HL-60/S4 treated with phorbol 12-myristate 13-acetate at 8.2 ng/mL for 4 days and 3 days (cell line): ENCODE results near the gene RIIAD1.
"Not testable (repeated sequence)": the region's sequence is repeated elsewhere in the genome, so short reads cannot be mapped to it uniquely, and the experiment has no call there.

ENCODE experiments used
- in situ Hi-C: fragments of 300-500 bp; cut with MboI; formaldehyde crosslinking; loops from 2 replicates; pipeline ENCODE4 v1.15.0; 2022; ENCODE audit warnings: low sequenced_read_pairs

Gene RIIAD1, protein sequence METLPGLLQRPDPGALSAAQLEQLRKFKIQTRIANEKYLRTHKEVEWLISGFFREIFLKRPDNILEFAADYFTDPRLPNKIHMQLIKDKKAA

DNA sequence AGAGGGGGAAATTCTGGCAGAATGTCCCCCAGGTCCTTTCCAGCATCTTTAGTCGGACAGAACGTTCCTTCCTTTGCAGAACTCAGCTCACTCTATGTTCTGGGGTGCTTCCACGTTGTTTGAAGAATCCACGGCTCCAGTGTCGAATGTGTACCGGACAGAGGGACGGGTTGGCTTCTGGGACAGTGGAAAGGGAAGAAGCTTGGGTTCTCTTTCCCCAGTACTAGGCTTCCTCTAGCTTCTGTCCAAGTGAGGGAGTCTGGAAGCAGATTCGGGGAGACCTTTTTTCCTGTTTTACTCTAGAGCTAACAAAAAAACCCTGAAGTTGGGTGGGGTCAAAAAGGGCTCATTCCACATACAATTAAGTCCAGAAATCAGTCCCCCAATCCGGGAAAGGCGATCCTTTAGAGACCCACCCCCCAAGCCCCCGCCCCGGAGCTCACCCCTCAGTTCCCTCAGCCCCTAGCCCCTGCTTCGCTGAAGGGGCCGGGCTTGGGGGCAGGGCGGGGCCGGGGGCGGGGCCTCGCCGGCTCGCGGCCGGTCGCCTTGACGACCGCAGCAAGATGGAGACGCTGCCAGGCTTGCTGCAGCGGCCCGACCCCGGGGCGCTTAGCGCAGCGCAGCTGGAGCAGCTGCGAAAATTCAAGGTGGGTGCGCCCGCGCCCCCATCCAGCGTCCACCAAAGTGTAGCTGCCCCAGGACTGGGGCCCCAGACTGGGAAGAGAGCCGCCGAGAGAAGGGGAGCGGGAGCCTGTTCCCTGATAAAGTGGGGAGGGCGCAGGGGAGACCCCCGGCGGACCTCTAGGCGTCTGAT lies at the start of gene RIIAD1:
Gene RIIAD1 (plus strand): TSS at position 549 of the 814 bp plus-strand sequence. CDS start 15 bp downstream, at position 564.
- in situ Hi-C loops, result no loop called here

DNA sequence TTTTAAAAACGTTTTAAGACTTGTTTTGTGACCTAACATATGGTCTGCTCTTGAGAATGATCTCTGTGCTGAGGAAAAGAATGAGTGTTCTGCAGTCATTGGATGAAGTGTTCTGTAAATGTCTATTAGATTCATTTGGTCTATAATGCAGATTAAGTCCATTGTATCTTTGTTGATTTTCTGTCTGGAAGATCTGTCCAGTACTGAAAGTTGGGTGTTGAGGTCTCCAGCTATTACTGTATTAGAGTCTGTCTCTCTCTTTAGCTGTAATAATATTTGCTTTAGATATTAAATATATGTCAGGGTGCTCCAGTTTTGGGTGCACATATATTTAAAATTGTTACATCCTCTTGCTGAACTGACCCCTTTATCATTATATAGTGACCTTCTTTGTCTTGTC lies 47.9 kb upstream of the RIIAD1 start:
- in situ Hi-C loops, result no loop called here

DNA sequence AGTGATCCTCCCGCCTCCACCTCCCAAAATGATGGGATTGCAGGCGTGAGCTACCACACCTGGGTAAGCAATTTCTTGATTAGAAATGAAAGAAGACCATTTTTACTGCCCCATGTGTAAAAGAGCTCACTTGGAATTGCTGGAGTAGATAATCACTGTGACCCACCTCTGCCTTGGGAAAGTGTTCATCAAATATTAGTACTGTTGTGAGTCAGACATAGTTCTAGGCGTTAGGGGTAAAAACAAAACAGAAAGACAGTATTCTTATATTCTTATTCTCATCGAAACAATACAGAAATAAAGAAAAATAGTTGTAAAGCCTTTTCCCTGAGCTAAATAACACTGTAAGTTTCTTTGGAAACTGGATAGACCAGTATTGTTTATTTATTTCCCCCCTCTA lies 40.9 kb upstream of the RIIAD1 start:
- in situ Hi-C loops, result no loop called here

DNA sequence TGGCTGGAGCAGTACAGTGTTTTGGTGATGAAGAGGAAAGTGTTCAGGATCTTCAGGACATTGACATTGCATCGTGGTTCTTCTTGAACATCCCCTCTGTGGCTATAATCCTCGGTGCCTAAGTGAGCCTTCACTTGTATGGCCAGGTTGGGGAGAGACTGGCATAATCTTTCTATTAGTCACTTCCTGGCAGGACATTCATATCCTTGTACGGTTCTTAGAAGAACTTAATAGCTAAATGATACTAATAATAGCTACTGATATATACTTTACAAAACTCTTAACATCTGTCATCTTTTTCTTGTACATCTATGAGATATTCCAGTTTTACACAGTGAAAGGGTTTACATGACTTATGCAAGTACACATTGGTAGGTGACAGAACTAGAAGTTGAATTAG lies 40.5 kb upstream of the RIIAD1 start:
- in situ Hi-C loops, result no loop called here

DNA sequence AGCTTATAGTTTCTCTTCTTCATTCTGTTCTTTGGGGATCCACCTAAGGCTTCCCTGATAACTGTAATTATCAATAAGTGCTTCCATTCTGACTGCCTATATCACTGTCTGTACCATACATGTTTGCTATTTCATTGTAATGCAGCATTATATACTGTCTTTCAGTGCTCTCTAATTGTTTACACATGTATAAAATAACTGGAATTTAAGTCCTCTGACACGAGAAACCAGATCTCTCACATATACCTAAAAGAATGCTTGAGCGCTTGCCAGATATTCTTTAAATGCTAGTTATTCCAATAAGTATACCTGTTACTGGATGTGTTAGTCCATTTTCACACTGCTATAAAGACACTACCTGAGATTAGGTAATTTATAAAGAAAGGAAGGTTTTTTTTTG lies 39.4 kb upstream of the RIIAD1 start:
- in situ Hi-C loops, result no loop called here

DNA sequence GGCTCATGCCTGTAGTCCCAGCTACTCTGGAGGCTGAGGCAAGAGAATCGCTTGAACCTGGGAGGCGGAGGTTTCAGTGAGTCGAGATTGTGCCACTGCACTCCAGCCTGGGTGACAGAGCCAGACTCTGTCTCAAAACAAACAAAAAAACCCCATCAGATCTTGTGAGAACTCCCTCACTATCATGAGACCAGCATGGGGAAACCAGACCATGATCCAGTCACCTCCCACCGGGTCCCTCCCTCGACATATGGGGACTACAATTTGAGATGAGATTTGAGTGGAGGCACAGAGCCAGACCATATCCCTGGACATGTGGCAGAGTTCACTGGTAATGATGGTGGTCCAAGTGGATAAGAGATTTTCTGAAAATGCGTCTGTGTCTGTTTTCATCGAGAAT lies 38.4 kb upstream of the RIIAD1 start:
- in situ Hi-C loops, result not testable (repeated sequence)

DNA sequence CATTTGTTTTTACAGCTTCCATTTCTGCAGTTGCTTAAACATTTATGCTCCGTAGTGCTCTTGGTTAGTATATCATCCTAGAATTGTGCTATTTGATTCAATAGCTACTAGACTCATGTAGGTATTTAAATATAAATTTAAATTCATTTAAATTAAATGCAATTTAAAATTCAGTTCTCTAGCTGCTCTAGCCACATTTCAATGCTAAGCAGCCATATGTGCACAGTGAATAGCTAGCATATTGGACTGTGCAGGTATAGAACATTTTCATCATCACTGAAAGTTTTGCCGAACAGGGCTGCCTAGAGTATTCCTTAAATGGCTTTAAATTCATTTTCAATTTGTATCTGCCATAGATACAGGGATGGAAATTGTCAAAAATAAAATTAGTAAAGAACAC lies 37.2 kb upstream of the RIIAD1 start:
- in situ Hi-C loops, result no loop called here

DNA sequence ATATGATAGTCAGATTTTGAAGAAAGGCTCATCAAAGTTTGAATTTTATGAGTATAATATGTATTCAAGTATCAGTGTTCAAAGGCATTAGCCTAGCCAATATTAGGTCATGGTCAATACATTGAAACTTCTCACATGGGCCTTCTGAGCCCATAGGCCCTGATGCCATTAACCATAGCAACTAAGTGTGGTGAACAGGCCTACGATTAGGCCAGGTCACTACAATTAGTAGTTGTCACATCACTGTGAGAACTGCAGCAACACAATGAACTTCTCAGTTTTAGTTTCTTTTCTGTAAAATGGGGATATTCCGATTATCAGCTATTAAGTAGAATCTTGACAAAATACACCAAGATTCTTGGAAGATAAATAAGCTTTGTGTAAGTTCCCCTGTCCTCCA lies 34.8 kb upstream of the RIIAD1 start:
- in situ Hi-C loops, result no loop called here

DNA sequence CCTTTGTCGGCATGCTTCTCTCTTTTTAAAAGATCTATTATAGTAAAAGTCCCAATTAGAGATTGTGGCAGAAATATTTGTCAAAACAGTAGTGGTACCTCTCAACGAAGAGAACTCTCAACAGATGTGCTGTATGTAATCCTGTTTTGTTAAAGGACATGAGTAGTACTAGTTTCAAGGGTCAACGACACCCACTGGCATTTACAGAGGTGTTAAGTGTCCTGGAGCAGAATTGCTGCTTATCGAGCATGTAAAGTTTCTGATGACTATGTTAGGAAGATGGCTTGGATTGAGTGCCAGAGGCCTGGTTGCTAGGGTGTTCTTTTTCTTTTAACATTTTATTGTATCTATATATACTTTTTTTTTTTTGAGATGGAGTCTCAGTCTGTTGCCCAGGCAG lies 31.8 kb upstream of the RIIAD1 start:
- in situ Hi-C loops, result no loop called here

DNA sequence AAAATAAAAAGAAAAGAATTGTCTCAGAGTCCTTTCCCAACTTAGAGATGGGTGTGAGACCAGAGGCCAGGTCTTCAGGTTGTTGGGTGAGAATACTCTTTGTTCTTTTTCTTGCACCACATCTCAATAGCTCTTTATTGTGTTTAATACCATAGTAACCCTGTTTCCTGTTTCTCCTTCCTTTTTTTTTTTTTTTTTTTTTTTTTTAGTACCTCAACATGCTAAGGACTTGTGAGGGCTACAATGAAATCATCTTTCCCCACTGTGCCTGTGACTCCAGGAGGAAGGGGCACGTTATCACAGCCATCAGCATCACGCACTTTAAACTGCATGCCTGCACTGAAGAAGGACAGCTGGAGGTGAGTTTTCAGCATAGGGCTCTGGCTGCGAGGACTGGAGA lies 29.1 kb upstream of the RIIAD1 start:
- in situ Hi-C loops, result no loop called here

DNA sequence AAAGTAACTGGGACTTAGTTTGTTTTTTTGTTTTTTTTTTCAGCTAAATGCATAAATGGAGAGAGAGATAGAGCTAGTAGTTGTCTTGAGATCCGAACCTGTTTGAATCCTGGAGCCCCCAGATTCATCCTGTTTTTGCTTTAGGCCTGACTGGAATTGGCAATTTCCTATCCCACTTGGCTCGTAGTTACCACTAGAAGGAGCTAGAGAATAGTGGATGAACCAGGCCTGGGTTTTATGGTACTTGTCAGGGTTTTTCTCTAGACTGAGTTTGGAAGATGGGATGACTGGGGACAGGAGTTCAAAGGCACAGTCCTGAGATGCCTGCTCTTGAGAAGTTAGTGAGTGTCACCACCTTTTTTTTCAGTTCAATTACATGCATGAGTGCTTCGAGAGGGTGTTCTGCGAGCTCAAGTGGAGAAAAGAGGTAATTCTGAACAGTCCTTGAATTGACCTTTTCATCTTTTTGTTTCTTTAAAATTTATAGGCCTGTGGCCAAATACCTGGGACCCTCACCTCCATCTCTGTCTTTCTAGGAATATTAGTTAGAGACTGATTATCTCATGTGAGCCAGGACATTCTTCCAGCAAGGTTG lies 28.2 kb upstream of the RIIAD1 start:
- in situ Hi-C loops, result no loop called here

DNA sequence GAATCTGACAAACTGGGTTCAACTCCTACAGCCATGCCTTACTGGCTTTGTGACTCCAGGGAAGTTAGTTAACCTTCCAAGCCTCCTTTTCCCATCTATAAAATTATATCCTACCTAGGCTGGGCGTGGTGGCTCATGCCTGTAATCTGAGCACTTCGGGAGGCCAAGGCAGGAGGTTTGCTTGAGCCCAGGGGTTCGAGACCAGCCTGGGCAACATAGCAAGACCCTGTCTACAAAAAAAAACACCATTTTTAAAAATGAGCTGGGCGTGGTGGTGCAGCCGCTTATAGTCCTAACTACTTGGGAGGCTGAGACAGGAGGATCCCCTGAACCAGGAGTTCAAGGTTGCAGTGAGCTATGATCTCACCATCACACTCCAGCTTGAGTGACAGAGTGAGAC lies 19.8 kb upstream of the RIIAD1 start:
- in situ Hi-C loops, result no loop called here

DNA sequence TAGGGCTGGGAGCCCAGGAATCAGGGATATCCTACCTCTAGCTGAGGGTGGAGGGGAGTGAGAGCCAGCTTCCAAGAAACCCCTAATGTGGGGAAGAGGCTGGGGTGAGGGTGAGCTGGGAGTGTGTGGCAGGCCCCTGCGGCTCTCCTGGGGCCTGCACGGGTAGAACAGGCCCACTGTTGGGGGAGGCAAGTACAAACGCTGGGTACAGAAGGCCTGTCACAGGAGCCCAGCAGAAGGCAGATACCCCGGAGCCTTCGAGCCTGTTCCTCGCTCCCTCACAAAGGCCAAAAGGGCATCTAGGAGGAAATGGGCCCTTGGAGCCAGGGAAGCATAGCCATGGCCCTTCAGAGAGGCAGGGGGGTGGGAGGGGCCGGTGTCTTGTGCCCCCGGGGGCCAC lies 18.4 kb upstream of the RIIAD1 start:
- in situ Hi-C loops, result no loop called here

DNA sequence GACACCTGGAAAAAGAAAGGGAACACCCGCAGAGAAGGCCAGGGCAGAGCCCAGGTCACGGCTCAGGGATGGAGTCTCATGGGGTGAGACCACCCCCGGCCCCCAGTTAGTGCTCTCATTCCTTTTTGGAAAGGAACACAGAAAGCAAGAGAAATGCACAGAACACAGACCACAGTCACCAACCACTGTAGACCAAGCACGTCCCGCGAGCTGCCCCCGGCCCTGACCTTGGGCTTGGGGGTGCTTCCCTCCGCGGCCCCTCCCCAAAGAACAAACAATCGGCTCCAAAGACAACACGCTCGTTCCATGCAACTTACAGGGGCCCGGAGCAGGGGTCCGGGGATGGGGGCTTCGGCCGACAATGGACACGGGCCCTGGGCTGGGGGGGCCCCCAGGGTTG lies 17.5 kb upstream of the RIIAD1 start:
- in situ Hi-C loops, result no loop called here

DNA sequence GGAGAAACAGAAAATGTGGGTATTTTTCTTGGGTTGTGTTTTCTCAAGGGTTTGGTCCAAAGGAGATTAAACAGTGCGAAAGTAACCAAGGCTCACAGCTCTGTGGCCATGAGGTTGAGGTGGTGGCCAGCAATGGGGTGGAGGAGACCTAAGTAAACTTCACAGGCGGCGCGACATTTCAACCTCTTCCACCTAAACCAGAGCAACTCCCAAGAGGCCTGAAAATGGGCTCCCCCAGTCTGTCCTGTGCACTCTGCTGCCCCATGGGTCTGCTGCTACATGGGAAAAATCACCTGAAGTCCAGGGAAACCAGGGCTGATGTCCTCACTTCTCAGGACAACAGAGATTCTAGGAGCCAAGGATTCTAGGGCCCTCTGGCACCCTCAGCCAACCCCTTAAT lies 17.1 kb upstream of the RIIAD1 start:
- in situ Hi-C loops, result no loop called here

DNA sequence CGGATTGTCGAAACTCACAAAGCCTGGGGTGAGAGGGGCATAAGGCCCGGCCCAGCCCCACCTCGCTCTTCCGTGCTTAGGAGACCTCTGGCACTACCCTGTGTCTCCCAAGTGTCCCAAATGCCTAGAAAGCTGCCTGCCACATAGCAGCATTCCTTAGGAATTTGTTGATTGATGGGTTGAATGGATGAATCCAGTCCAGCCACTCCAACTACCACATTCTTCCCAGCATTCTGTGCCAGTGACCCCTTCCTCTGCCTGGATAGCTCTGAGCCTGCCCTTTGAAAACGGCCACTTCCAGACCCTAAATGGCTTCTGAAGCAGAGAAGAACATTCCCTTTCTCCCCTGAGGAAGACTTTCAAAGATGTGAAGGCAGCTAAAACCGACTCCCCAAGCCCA lies 16.2 kb upstream of the RIIAD1 start:
- in situ Hi-C loops, result no loop called here

DNA sequence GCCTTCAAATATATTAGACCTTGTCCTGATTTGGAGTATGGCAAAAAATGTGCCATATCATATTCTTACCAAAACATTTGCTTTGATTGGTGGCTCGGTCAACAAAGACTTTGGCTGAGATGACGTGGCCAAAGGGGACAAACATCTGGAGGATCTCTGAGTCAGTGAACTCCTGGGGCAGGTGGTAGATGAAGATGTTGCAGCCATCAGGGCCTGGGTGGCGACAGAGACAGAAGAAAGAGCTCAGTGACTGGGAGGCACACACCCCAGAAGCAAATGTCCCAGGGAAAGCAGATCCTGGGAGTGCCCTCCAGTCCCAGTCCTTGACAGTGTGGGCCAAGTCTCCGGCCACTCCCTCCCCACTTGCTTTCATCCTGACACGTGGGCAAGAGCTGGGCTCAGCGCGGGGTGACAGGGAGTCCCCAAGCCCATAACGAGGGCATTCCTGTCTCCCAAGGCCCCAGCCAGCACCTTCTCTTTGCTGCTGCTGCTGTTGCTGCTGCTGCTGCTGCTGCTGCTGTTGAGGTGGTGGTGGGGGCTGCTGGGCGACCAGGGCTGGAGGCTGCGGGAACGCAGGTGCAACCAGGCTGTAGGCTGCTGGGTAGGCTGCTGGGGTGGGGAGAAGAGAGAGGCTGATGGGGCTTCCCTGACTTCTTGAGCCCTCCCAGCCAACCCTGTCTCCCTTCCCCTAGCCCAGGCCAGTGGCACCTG lies 15.4 kb upstream of the RIIAD1 start:
- in situ Hi-C loops, result no loop called here

DNA sequence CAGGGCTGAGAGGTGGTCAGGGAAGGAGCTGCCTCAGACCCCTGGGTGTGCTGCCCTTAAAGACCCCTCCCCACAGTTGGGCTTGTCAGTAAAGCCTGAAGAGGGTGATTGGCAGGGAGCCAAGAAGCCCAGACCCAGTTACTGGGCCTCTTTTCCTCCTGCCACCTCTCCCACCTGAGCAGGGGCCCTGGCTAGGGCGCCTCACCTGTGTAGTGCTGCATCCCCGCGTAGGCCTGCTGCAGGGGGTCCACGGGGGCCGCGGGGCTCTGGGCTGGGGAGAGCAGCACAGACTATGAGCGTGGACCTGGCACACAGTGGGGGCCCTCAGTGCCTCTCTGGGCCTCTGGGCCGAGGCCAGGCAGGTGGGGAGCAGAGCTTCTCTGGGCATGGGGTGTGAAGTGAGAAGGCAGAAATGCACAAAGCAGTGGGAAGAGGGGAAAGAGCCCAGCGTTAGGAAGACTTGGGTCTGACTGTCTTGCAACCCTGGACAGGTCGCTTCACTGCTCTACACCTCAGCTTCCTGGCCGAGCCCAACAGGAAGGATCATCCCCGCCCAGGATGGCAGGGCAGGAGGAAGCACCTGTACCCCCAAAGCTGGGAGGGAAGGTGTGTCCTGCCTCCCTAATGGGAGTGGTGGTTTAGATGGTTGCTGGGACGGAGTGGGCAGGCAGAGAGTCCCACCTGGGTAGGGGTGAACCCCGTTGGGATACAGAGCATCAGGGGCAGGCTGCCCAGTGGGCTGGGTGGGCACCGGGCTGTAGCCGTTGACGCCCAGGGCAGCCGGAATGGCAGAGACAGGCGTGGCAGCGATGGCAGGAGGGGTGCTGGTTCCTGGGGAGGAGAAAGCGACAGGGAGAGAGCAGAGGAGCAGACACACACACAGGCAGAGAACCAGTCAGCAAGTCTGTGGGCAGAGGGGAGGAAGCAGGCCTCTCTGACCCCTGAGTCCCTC lies 14.6 kb upstream of the RIIAD1 start:
- in situ Hi-C loops, result no loop called here

DNA sequence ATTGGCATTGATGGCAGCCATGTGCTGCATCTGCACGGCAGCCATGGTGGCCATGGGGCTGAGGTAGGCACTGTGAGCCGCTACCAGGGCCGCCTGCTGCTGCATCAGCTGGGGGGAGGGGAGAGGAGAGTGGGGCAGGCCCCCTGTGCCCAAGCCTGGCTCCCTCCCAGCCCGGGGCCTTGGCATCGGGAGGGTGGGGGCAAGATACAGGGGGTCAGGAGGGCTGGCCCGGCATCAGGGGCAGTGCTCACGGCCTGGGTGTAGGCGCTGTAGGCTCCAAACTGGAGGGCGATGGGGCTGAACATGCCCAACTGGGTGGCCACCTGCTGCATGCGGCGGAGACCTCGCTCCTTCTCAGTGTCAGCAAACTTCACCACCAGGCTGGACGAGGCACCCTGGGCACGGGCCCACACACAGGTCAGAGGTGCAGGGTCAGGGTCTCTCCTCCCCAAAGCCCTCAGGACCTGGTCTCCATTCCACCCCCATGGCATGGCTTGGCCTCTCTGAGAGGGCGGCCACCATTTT lies 13.7 kb upstream of the RIIAD1 start:
- in situ Hi-C loops, result no loop called here

DNA sequence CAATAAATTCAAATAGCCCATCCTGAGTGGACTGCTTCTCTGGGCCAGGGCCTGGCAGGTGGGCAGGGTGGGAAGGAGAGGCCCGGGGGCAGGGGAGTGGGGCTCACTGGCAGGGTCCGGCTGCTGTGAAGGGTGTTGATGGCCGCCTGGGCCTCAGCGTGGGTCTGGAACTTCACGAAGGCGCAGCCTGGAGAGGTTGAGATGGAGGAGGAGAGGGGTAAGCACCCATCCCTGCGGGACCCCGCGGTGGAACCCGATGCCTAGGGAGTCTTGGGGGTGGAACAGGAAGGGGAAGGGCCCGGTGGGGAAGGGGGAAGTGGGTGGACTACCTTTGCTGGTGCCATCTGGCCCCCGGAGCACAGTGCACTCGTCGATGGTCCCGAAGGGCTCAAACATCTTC lies 12.4 kb upstream of the RIIAD1 start:
- in situ Hi-C loops, result no loop called here
